ENCODE measurements around the gene NPTXR. TPM values are rescaled to one million over a fixed set of nuclear protein-coding genes. Genes with fewer than 3 reads are reported as not detected.

Gene NPTXR
- total RNA-seq, 1 donor from 2014 or later, result 0.58 TPM

DNA sequence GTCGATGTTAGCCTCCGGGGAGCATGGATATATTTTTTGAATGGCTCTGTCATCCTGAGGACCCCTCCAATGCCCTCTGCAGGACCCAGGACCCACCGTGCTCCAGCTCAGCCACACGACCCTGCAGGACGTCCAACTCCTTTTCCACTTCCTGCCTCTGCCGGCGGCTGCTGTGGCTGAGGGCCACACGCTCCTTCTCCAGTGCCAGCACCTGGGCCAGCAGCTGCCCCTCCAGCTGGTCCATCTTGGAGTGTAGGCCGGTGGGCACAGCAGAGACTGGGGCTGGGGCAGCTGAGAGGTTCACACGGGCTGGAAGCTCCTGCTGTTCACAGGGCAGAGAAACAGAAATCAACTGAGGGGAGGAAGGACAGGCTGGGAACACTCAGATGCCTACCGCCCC, 15.6 kb downstream of the NPTXR start:
- no peak for DNase-seq (ENCODE audit: low read depth)
- H3K4me3 ChIP-seq (ENCODE audit: low read depth, low read length), result no peak overlapping the region
- TF ChIP-seq, protein P1, sequence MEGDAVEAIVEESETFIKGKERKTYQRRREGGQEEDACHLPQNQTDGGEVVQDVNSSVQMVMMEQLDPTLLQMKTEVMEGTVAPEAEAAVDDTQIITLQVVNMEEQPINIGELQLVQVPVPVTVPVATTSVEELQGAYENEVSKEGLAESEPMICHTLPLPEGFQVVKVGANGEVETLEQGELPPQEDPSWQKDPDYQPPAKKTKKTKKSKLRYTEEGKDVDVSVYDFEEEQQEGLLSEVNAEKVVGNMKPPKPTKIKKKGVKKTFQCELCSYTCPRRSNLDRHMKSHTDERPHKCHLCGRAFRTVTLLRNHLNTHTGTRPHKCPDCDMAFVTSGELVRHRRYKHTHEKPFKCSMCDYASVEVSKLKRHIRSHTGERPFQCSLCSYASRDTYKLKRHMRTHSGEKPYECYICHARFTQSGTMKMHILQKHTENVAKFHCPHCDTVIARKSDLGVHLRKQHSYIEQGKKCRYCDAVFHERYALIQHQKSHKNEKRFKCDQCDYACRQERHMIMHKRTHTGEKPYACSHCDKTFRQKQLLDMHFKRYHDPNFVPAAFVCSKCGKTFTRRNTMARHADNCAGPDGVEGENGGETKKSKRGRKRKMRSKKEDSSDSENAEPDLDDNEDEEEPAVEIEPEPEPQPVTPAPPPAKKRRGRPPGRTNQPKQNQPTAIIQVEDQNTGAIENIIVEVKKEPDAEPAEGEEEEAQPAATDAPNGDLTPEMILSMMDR (conservative IDR thresholded peaks at IDR 0.05; ENCODE audit: low read depth, low read length), result no peak

DNA sequence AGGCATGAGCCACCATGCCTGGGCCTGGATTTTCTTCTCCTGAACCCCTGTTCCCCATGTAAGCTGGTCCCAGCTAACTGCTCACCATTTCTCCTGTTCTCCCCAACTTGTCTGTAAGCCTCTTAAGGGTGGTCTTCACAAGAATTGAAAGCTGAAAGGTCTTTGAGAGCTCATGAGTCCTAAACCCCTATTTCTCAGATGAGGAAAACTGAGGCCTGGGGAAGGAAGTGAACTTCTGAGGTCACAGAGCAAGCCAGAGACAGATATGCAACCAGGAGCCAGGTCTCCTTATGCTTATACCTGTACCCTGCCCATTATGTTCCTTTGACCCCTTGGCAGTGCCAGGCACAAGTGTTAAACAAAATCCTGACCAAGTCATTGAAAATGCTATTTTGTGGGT, 16.3 kb downstream of the NPTXR start:
- no peak for DNase-seq (ENCODE audit: low read depth)
- TF ChIP-seq, protein P1 (conservative IDR thresholded peaks at IDR 0.05; ENCODE audit: low read depth, low read length), result no peak
- H3K4me3 ChIP-seq (ENCODE audit: low read depth, low read length), result no peak overlapping the region

DNA sequence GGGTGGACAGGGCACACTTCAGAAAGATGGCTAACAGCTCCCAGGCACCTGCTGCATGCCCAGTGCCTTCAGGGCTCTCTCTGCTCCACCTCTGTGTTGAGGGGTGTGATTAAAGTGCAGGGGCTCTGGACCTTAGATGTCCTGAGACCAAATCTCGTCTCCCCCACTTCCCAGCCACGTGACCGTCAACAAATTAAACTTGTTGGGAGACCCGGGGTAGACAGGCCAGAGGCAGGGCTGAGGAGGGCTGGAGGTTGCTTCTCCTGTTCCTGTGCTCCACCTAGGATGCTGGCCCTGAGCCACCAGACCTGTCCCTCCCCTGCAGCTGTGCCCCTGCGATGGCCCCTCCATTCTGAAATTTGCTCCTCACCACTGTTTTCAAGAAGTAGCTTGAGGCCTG, 17.0 kb downstream of the NPTXR start:
- TF ChIP-seq, protein P1 (conservative IDR thresholded peaks at IDR 0.05; ENCODE audit: low read depth, low read length), result no peak
- no peak overlapping the region for H3K4me3 ChIP-seq (ENCODE audit: low read depth, low read length)
- DNase-seq (ENCODE audit: low read depth), result no peak

DNA sequence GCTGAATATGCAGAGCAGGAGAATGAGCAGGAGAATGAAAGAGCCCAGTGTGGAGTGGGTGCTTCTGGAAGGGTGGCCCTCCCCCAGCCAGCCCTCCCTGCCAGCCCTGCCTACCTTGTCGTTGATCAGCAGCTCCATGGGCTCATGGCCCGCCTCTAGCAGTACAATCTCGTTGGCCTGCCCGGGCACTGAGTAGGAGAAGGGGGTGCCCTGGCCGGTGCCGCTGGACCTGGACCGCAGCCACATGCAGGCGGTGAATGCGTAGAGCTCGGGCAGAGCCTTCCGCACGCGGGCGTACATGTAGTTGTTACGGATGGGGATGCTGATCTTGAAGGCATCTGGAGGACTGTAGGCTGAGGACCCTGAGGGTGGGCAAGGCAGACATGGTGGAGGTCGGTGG, 17.4 kb downstream of the NPTXR start:
- no peak for DNase-seq (ENCODE audit: low read depth)
- TF ChIP-seq, protein P1 (conservative IDR thresholded peaks at IDR 0.05; ENCODE audit: low read depth, low read length), result no peak
- H3K4me3 ChIP-seq (ENCODE audit: low read depth, low read length), result no peak overlapping the region

DNA sequence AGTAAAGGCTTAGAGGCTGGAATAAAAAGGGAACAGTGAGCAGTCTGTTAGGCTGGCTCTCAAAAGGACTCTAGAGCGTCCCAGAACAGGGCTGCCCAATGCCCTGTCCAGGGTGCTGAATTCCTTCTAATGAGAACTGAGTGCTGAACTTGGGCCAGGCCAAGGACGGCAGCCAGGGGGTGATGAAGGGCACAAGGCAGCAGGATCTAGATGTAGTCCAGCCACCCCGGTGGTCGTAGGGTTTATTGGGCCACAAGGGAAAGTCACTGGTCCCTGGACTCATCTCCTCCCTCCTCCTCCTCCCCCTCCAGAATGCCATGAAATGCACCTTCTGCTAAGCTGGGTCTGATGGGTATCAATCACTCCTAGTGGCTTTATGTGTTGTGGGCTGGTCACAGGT, 19.2 kb downstream of the NPTXR start:
- TF ChIP-seq, protein P1 (conservative IDR thresholded peaks at IDR 0.05; ENCODE audit: low read depth, low read length), result peak; percentile 63
- no peak overlapping the region for H3K4me3 ChIP-seq (ENCODE audit: low read depth, low read length)
- DNase-seq (ENCODE audit: low read depth), result no peak

DNA sequence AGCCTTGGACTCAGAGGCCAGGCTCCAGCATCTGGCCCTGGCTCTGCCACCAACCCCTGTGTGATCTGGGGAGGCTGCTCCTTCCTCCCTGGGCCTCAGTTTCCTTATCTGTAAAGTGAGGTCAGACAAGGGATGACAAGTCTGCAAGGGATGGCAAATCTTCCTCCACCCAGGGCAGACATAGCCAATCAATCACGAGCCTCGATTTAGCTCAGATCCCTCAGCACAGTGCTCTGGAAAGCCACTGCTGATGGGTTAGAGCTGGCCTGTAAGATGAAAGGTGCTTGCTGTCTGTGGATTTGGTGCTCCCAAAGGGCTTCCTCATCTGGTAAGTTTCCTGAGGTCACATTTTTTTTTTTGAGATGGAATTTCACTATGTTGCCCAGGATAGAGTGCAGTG, 20.2 kb downstream of the NPTXR start:
- TF ChIP-seq, protein P1 (conservative IDR thresholded peaks at IDR 0.05; ENCODE audit: low read depth, low read length), result no peak
- DNase-seq (ENCODE audit: low read depth), result no peak
- no peak overlapping the region for H3K4me3 ChIP-seq (ENCODE audit: low read depth, low read length)

DNA sequence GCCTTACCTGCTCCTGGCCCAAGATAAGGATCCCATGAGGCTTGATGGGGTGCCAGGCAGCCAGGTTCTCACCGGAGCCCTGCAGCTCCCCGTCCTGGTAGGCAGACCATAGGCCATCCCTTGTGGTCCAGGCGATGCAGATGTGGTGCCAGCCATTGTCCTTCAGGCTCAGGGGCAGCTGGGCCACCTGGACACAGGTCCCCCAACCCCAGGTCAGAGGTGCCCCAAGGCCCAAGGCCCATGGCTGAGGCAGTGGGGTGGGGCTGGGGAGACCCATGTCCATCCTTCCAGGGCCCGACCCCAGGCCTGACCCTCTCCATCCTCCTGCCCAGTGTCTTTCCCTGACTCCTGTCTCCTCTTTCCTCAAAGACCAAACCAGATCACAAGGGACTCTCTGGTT, 20.8 kb downstream of the NPTXR start:
- TF ChIP-seq, protein P1 (conservative IDR thresholded peaks at IDR 0.05; ENCODE audit: low read depth, low read length), result no peak
- H3K4me3 ChIP-seq (ENCODE audit: low read depth, low read length), result no peak overlapping the region
- no peak for DNase-seq (ENCODE audit: low read depth)

All from epithelial cell of proximal tubule (primary cell).